Endothelial cell of umbilical vein (primary cell): ENCODE results near the gene ADAMTS12. TPM values are rescaled to one million over a fixed set of nuclear protein-coding genes. Genes with fewer than 3 reads are reported as not detected.

ENCODE experiments used
- BruUV-seq: library from RNA; stranded (reverse); fragments of 400-500 nt; replicated peaks from 2 replicates; lab custom pipeline; 2021; lab: Mats Ljungman, UMichigan
- CTCF ChIA-PET: fragments of 300-600, 350-600 bp; sonication (Branson Sonifier 250); formaldehyde crosslinking; loops from one replicate; lab custom pipeline; 2021; ENCODE audit warnings: antibody characterized with exemption, inconsistent platforms; lab: Charles Lee
- POLR2A ChIA-PET: fragments of 300-600, 350-600 bp; sonication (Branson Sonifier 250); formaldehyde crosslinking; loops from one replicate; lab custom pipeline; 2021; ENCODE audit warnings: antibody characterized with exemption, inconsistent platforms; lab: Charles Lee
- DNase-seq: peaks from one replicate; pipeline ENCODE4 v3.0.0-alpha.2; 2011; ENCODE audit warnings: low read depth, low spot score
- FAIRE-seq: peaks from 2 replicates; lab custom pipeline; 2011; peaks lifted over from hg19 to GRCh38; lab: Jason Lieb, UNC
- H2AFZ ChIP-seq: 2 replicates; pipeline ENCODE4 v1.6.0; 2012; ENCODE audit warnings: low read depth, low read length, control low read depth, inconsistent platforms
- H3K27ac ChIP-seq: 2 replicates; pipeline ENCODE4 v1.5.1; 2011; ENCODE audit warnings: low read depth, mild to moderate bottlenecking, control low read depth, low read length, moderate library complexity; ENCODE audit not compliant: insufficient read depth
- H3K27me3 ChIP-seq, 2 experiments: 2 replicates each; pipeline versions ENCODE4 v1.6.0 to v1.6.1; 2011; ENCODE audit warnings: low read length in 2 of 2, mixed read lengths in 1 of 2; ENCODE audit not compliant: control insufficient read depth in 2 of 2, insufficient read depth in 2 of 2
- H3K36me3 ChIP-seq, 2 experiments: 2 replicates in 1 of 2; 3 replicates in 1 of 2; pipeline ENCODE4 v1.5.1; 2011; ENCODE audit warnings: low read length in 2 of 2, mild to moderate bottlenecking in 1 of 2, moderate library complexity in 1 of 2; ENCODE audit not compliant: control insufficient read depth in 2 of 2, insufficient read depth in 2 of 2; ENCODE audit errors: extremely low read depth in 1 of 2
- H3K4me1 ChIP-seq: 3 replicates; pipeline ENCODE4 v1.5.1; 2011; ENCODE audit warnings: mild to moderate bottlenecking, low read length; ENCODE audit not compliant: control insufficient read depth, insufficient read depth; ENCODE audit errors: extremely low read depth
- H3K4me2 ChIP-seq: 2 replicates; pipeline ENCODE4 v1.6.1; 2011; ENCODE audit warnings: low read length, control low read depth, mixed read lengths; ENCODE audit not compliant: insufficient read depth
- H3K4me3 ChIP-seq, 3 experiments: fragments of 200-600 bp in 1 of 3; sonication (generic), shearing (Covaris generic) in 1 of 3; replicated peaks in 1 of 3; 2 replicates each; pipeline ENCODE4 v1.5.1; 2011 to 2016; ENCODE audit warnings: control low read depth in 3 of 3, low read length in 3 of 3, mild to moderate bottlenecking in 2 of 3, inconsistent platforms in 1 of 3, low read depth in 1 of 3, moderate library complexity in 1 of 3; ENCODE audit not compliant: insufficient read depth in 1 of 3
- H3K79me2 ChIP-seq: 2 replicates; pipeline ENCODE4 v1.6.0; 2012; ENCODE audit warnings: low read length, inconsistent platforms; ENCODE audit not compliant: control insufficient read depth, insufficient read depth
- H3K9ac ChIP-seq: replicated peaks from 2 replicates; pipeline ENCODE3; 2011; ENCODE audit warnings: low read length, control low read depth; ENCODE audit not compliant: insufficient read depth; ENCODE audit errors: extremely low read depth
- H3K9me1 ChIP-seq: replicated peaks from 3 replicates; pipeline ENCODE4 v1.6.0; 2011; ENCODE audit warnings: mild to moderate bottlenecking, low read length; ENCODE audit not compliant: control insufficient read depth, insufficient read depth; ENCODE audit errors: extremely low read depth
- H3K9me3 ChIP-seq: replicated peaks from 2 replicates; pipeline ENCODE4 v1.5.1; 2012; ENCODE audit warnings: low read length, inconsistent platforms; ENCODE audit not compliant: control insufficient read depth, insufficient read depth
- H4K20me1 ChIP-seq: replicated peaks from 2 replicates; pipeline ENCODE3; 2011; ENCODE audit warnings: mild to moderate bottlenecking, low read length; ENCODE audit not compliant: control insufficient read depth, insufficient read depth; ENCODE audit errors: extremely low read depth
- CTCF ChIP-seq, 2 donors: IDR thresholded peaks; 1 replicate in 1 of 2; 2 replicates in 1 of 2; pipeline ENCODE4 v1.5.1; 2011; ENCODE audit warnings: low read length in 2 of 2, mild to moderate bottlenecking in 2 of 2, moderate library complexity in 2 of 2, control low read depth in 1 of 2, inconsistent platforms in 1 of 2, low read depth in 1 of 2; ENCODE audit not compliant: insufficient read depth in 1 of 2; ENCODE audit errors: extremely low read depth in 1 of 2
- EZH2 ChIP-seq: IDR thresholded peaks from 2 replicates; pipeline ENCODE4 v1.6.1; 2012; ENCODE audit warnings: borderline replicate concordance, low read depth, mild to moderate bottlenecking, moderate library complexity, low read length, inconsistent platforms; ENCODE audit not compliant: severe bottlenecking
- FOS ChIP-seq: IDR thresholded peaks from 2 replicates; pipeline ENCODE4 v1.6.1; 2011; ENCODE audit warnings: mild to moderate bottlenecking, low read length, moderate library complexity, borderline replicate concordance; ENCODE audit not compliant: insufficient read depth
- GATA2 ChIP-seq: IDR thresholded peaks from 2 replicates; pipeline ENCODE4 v1.7.0; 2011; ENCODE audit warnings: low read depth, mild to moderate bottlenecking, moderate library complexity, mixed read lengths, low read length; ENCODE audit not compliant: insufficient read length, insufficient read depth
- JUN ChIP-seq: IDR thresholded peaks from 2 replicates; pipeline ENCODE4 v1.6.1; 2011; ENCODE audit warnings: borderline replicate concordance, low read depth; ENCODE audit not compliant: insufficient read length, insufficient read depth
- MAX ChIP-seq: IDR thresholded peaks from 2 replicates; pipeline ENCODE4 v1.6.1; 2011; ENCODE audit not compliant: insufficient read depth, insufficient read length
- MYC ChIP-seq: IDR thresholded peaks from one replicate; pipeline ENCODE4 v1.6.1; 2011; ENCODE audit warnings: mild to moderate bottlenecking, low read depth, low read length
- POLR2A ChIP-seq: IDR thresholded peaks from 2 replicates; pipeline ENCODE4 v1.6.1; 2012; ENCODE audit warnings: low read depth, mild to moderate bottlenecking, control low read depth, low read length
- POLR2AphosphoS5 ChIP-seq: IDR thresholded peaks from 2 replicates; pipeline ENCODE4 v1.6.1; 2012; ENCODE audit warnings: low read depth, mild to moderate bottlenecking, control low read depth, low read length, moderate library complexity; ENCODE audit not compliant: insufficient read depth
- dilution Hi-C: fragments of 300-500 bp; cut with MboI; formaldehyde crosslinking; loops from one replicate; pipeline ENCODE4 v1.15.0; 2019; ENCODE audit warnings: low sequenced_read_pairs; ENCODE audit not compliant: extremely low pct_ligation_motif_present
- intact Hi-C: fragments of 100-400 bp; cut with micrococcal nuclease; formaldehyde crosslinking; loops from one replicate; pipeline ENCODE4 v1.10.0; 2022
- polyA plus RNA-seq, 4 experiments: library from polyadenylated mRNA; depleted of rRNA in 3 of 4; stranded (reverse) in 3 of 4; unstranded in 1 of 4; fragments of >200 nt; gene quantifications; 2 replicates each; pipeline versions ENCODE4 v1.2.1 to v1.2.3, GENCODE V29; 2011 to 2012; ENCODE audit warnings: missing spikeins in 1 of 4
- total RNA-seq: library from RNA; stranded (reverse); gene quantifications from 2 replicates; pipeline ENCODE4 v1.2.3, GENCODE V29; 2021

ADAMTS12 gene
- total and polyA plus RNA-seq, 2 donors (not counting 3 experiments of a cell fraction or from before 2014, with no cell fraction given): 0.88 TPM; not detected in 1

GRCh38 chr5:33715661-33716060, 176.1 kb downstream of the ADAMTS12 start:
- BruUV-seq: no TSS peak

More at GRCh38 chr5:33715661-33716060, 176.1 kb downstream of the ADAMTS12 start:
- no peaks in the 10 kb centered on the region for H3K9me1 ChIP-seq
- H3K79me2 ChIP-seq: no peaks in the 10 kb centered on the region
- H3K27ac ChIP-seq: no peak overlapping the region
- intact Hi-C loops: no loop called here
- H3K4me2 ChIP-seq: no peak overlapping the region
- TF ChIP-seq FOS (no peak), MAX (no peak), GATA2 (no peak), POLR2AphosphoS5 (no peak), JUN (no peak), POLR2A (no peak), MYC (no peak), CTCF (IDR thresholded peaks at IDR 0.05; ENCODE audit: extremely low read depth in 1 of 2, insufficient read depth in 1 of 2, low read depth in 1 of 2, low read length in 2 of 2) (no peak), EZH2 (no peak)
- dilution Hi-C loops: no loop called here
- no peaks in the 10 kb centered on the region for H4K20me1 ChIP-seq
- H3K27me3 ChIP-seq: no peaks in the 10 kb centered on the region
- H3K9ac ChIP-seq: no peak overlapping the region
- no peaks in the 10 kb centered on the region for H3K9me3 ChIP-seq
- no peak for DNase-seq
- ChIA-PET POLR2A (no interaction called here), CTCF (no interaction called here)
- no peaks in the 10 kb centered on the region for H3K4me1 ChIP-seq
- FAIRE-seq: no peak
- H2AFZ ChIP-seq: no peak overlapping the region
- H3K4me3 ChIP-seq: no peak overlapping the region
- no peaks in the 10 kb centered on the region for H3K36me3 ChIP-seq
